ENCODE data around the gene TOM1L2. TPM values are rescaled to one million over a fixed set of nuclear protein-coding genes. Genes with fewer than 3 reads are reported as not detected.

TOM1L2 gene
- total and polyA plus RNA-seq, 11 donors = 122 to 345 (median 247) TPM

GRCh38 chr17:17841601-17842025 lies 130.6 kb downstream of the TOM1L2 start:
- ATAC-seq (peak; percentile 59 to 71 (median 60)), DNase-seq (peak in 4 of 5 donors; percentile 74 to 91 (median 83))
- H3K27me3 ChIP-seq = no peaks in the 10 kb centered on the region
- H3K4me1 ChIP-seq = peaks cover 23 to 65% (median 54%) of the 10 kb centered on the region in 12 donors
- 63 to 80% (median 73%) methylated on average over 1 of the region's 1 CpG for WGBS, 4 donors
- H3K9me3 ChIP-seq = no peaks in the 10 kb centered on the region
- peaks cover 0 to 9% (median 3%) of the 10 kb centered on the region in 9 donors for H3K36me3 ChIP-seq
- intact Hi-C loops (cut with DNase I) = no loop called here
- H3K4me3 ChIP-seq = no peak overlapping the region
- H3K27ac ChIP-seq = peak overlapping the region; percentile 95 to 100 (median 98)
- TF ChIP-seq POLR2A (IDR thresholded peaks at IDR 0.05) (no peak), CTCF (IDR thresholded peaks at IDR 0.05) (no peak)

- Histone ChIP-seq H3K27me3 (no peaks in the 10 kb centered on the region), H3K9me3 (no peaks in the 10 kb centered on the region), H3K4me1 (peaks cover 23 to 67% (median 54%) of the 10 kb centered on the region in 12 donors), H3K36me3 (peaks cover 0 to 2% (median 0%) of the 10 kb centered on the region in 9 donors), H3K4me3 (peak overlapping the region in 11 of 12 donors; percentile 26 to 68 (median 54)), H3K27ac (peak overlapping the region; percentile 95 to 100 (median 98))
- ATAC-seq (peak in 3 of 4 donors; percentile 0 to 2 (median 0)), DNase-seq (peak in 2 of 5 donors; percentile 57 to 59)
- intact Hi-C loops (cut with DNase I) = no loop called here
- WGBS, 4 donors = 31 to 38% (median 35%) methylated on average over 4 to 7 of the region's 7 CpGs
- TF ChIP-seq CTCF (IDR thresholded peaks at IDR 0.05) = no peak
- no peak for TF ChIP-seq POLR2A (IDR thresholded peaks at IDR 0.05)
Observed at GRCh38 chr17:17840751-17841591, 131.2 kb downstream of the TOM1L2 start.

- intact Hi-C loops (cut with DNase I) = no loop called here
- peak; percentile 41 to 74 (median 72) for ATAC-seq
Observed at GRCh38 chr17:17839791-17840707, 132.2 kb downstream of the TOM1L2 start.

More at GRCh38 chr17:17839791-17840707, 132.2 kb downstream of the TOM1L2 start:
- no peaks in the 10 kb centered on the region for H3K27me3 ChIP-seq
- H3K9me3 ChIP-seq = no peaks in the 10 kb centered on the region
- peak; percentile 90 to 94 (median 91) for DNase-seq
- H3K4me3 ChIP-seq = peak overlapping the region in 11 of 12 donors; percentile 26 to 68 (median 54)
- H3K4me1 ChIP-seq = peaks cover 30 to 74% (median 61%) of the 10 kb centered on the region in 12 donors
- 2 to 9% (median 3%) methylated on average over 22 to 71 of the region's 71 CpGs for WGBS, 4 donors
- TF ChIP-seq POLR2A (IDR thresholded peaks at IDR 0.05) = peak; percentile 56 to 93
- no peak for TF ChIP-seq CTCF (IDR thresholded peaks at IDR 0.05)
- H3K36me3 ChIP-seq = no peaks in the 10 kb centered on the region
- H3K27ac ChIP-seq = peak overlapping the region; percentile 95 to 100 (median 98)

Measured in heart left ventricle (tissue), 16 donors.